HepG2 (cell line): Measurements from ENCODE around the gene SS18L1. TPM values are rescaled to one million over a fixed set of nuclear protein-coding genes. Genes with fewer than 3 reads are reported as not detected.

Source experiments
- CAMTA2 ChIP-seq: sonication (generic); formaldehyde crosslinking; IDR thresholded peaks from 2 replicates; pipeline ENCODE4 v1.4.0; 2020; ENCODE audit warnings: mild to moderate bottlenecking, missing genetic modification reagents, borderline replicate concordance
- ERF ChIP-seq: IDR thresholded peaks from 2 replicates; pipeline ENCODE4 v1.6.1; 2018; ENCODE audit warnings: missing biosample characterization, missing genetic modification reagents
- ESRRA ChIP-seq: sonication (generic); formaldehyde crosslinking; IDR thresholded peaks from 2 replicates; pipeline ENCODE4 v1.5.1; 2020; ENCODE audit warnings: mild to moderate bottlenecking, low read depth, missing genetic modification reagents
- HDAC2 ChIP-seq: sonication (generic); formaldehyde crosslinking; IDR thresholded peaks from 2 replicates; pipeline ENCODE4 v1.4.0; 2020; ENCODE audit warnings: missing genetic modification reagents
- HNF4A ChIP-seq: sonication (generic); formaldehyde crosslinking; IDR thresholded peaks from 2 replicates; pipeline ENCODE4 v1.4.0; 2020; ENCODE audit warnings: missing genetic modification reagents
- ISX ChIP-seq: sonication (generic); formaldehyde crosslinking; conservative IDR thresholded peaks from 2 replicates; pipeline ENCODE4 v1.5.0; 2020; ENCODE audit warnings: missing genetic modification reagents
- JDP2 ChIP-seq: sonication (generic); formaldehyde crosslinking; IDR thresholded peaks from 2 replicates; pipeline ENCODE4 v1.8.1; 2022; ENCODE audit warnings: missing genetic modification reagents, borderline replicate concordance
- KDM5A ChIP-seq: fragments of 200-600 bp; sonication (generic); IDR thresholded peaks from 2 replicates; pipeline ENCODE4 v1.7.0; 2018; ENCODE audit warnings: antibody characterized with exemption, mild to moderate bottlenecking, low read length, borderline replicate concordance
- MAFF ChIP-seq: IDR thresholded peaks from 2 replicates; pipeline ENCODE4 v1.6.1; 2011; ENCODE audit warnings: low read depth, low read length, improper control_type of control experiment
- MXD4 ChIP-seq: IDR thresholded peaks from 2 replicates; pipeline ENCODE4 v1.6.1; 2016; ENCODE audit warnings: mild to moderate bottlenecking, missing biosample characterization, missing genetic modification reagents
- ONECUT2 ChIP-seq: sonication (generic); formaldehyde crosslinking; IDR thresholded peaks from 2 replicates; pipeline ENCODE4 v1.4.0; 2020; ENCODE audit warnings: missing genetic modification reagents
- PHF20 ChIP-seq: sonication (generic); formaldehyde crosslinking; IDR thresholded peaks from 2 replicates; pipeline ENCODE4 v1.5.0; 2020; ENCODE audit warnings: mild to moderate bottlenecking, missing genetic modification reagents
- RFX3 ChIP-seq: IDR thresholded peaks from 2 replicates; pipeline ENCODE4 v1.6.1; 2016; ENCODE audit warnings: missing biosample characterization, missing genetic modification reagents
- SMARCC2 ChIP-seq: fragments of 450-650 bp; IDR thresholded peaks from 2 replicates; pipeline ENCODE4 v1.6.1; 2017; ENCODE audit warnings: antibody characterized with exemption, mild to moderate bottlenecking
- TBP ChIP-seq: sonication (generic); formaldehyde crosslinking; IDR thresholded peaks from 2 replicates; pipeline ENCODE4 v1.5.0; 2020; ENCODE audit warnings: missing genetic modification reagents
- U2AF2 ChIP-seq: fragments of 200-400 bp; formaldehyde crosslinking; IDR thresholded peaks from 2 replicates; pipeline ENCODE4 v1.6.1; 2017; ENCODE audit warnings: low read depth, mild to moderate bottlenecking, low read length
- ZKSCAN1 ChIP-seq: fragments of 150-350 bp; IDR thresholded peaks from 2 replicates; pipeline ENCODE4 v1.6.1; 2014; ENCODE audit warnings: low read length
- ZKSCAN8 ChIP-seq: IDR thresholded peaks from 2 replicates; pipeline ENCODE4 v1.6.1; 2016; ENCODE audit warnings: borderline replicate concordance, missing genetic modification reagents, missing compliant biosample characterization
- ZNF230 ChIP-seq: sonication (generic); formaldehyde crosslinking; IDR thresholded peaks from 2 replicates; pipeline ENCODE4 v1.4.0; 2020; ENCODE audit warnings: mild to moderate bottlenecking, missing genetic modification reagents
- ZNF234 ChIP-seq: sonication (generic); formaldehyde crosslinking; conservative IDR thresholded peaks from 2 replicates; pipeline ENCODE4 v1.5.1; 2020; ENCODE audit warnings: mild to moderate bottlenecking, missing genetic modification reagents
- ZNF251 ChIP-seq: sonication (generic); formaldehyde crosslinking; IDR thresholded peaks from 2 replicates; pipeline ENCODE4 v1.9.0; 2021; ENCODE audit warnings: mild to moderate bottlenecking, missing genetic modification reagents
- ZZZ3 ChIP-seq: sonication (generic); formaldehyde crosslinking; IDR thresholded peaks from 2 replicates; pipeline ENCODE4 v1.4.0; 2020; ENCODE audit warnings: missing genetic modification reagents, mild to moderate bottlenecking, borderline replicate concordance
- polyA plus RNA-seq, 8 experiments: library from polyadenylated mRNA; depleted of rRNA in 3 of 8; stranded (reverse) in 7 of 8; unstranded in 1 of 8; fragments of >200 nt; fragmentation: Illumina TruSeq in 4 of 8; extraction: Trizol in 4 of 8; gene quantifications; 2 replicates each; pipeline versions ENCODE4 v1.2.1 to v1.2.3, GENCODE V29; 2011 to 2016; ENCODE audit warnings: low read depth in 4 of 8, missing spikeins in 1 of 8, mixed read lengths in 1 of 8; ENCODE audit not compliant: insufficient read depth in 1 of 8
- total RNA-seq, 5 experiments: library from RNA; depleted of rRNA; stranded (reverse); fragments of >200 nt; fragmentation: Illumina TruSeq; extraction: Trizol; gene quantifications; 2 replicates each; pipeline ENCODE4 v1.2.3, GENCODE V29; 2016; ENCODE audit warnings: low read depth in 1 of 5
- TF ChIP-seq, protein P1 (sequence below): sonication (generic); formaldehyde crosslinking; IDR thresholded peaks from 2 replicates; pipeline ENCODE4 v1.5.0; 2020; ENCODE audit warnings: missing genetic modification reagents
- TF ChIP-seq, protein P2 (sequence below): fragments of 450-650 bp; IDR thresholded peaks from 2 replicates; pipeline ENCODE4 v1.6.1; 2016
- TF ChIP-seq, protein P3 (sequence below): sonication (generic); formaldehyde crosslinking; conservative IDR thresholded peaks from 2 replicates; pipeline ENCODE4 v1.8.0; 2022; ENCODE audit warnings: low read depth, missing genetic modification reagents
- TF ChIP-seq, protein P4 (sequence below), 2 experiments: sonication (generic) in 1 of 2; formaldehyde crosslinking in 1 of 2; IDR thresholded peaks; 2 replicates each; pipeline versions ENCODE4 v1.4.0 to v1.6.1; 2018 to 2020; ENCODE audit warnings: missing genetic modification reagents in 2 of 2, borderline replicate concordance in 1 of 2, low read depth in 1 of 2, mild to moderate bottlenecking in 1 of 2, missing biosample characterization in 1 of 2

SS18L1 gene
- total and polyA plus RNA-seq, 2 of the 13 experiments (the other 11 are each of a cell fraction or from before 2014, with no cell fraction given) = 17.8 to 27.6 TPM

GRCh38 chr20:62119591-62120364 is 23.8 kb upstream of the SS18L1 start (continued):
- TF ChIP-seq, protein P1, sequence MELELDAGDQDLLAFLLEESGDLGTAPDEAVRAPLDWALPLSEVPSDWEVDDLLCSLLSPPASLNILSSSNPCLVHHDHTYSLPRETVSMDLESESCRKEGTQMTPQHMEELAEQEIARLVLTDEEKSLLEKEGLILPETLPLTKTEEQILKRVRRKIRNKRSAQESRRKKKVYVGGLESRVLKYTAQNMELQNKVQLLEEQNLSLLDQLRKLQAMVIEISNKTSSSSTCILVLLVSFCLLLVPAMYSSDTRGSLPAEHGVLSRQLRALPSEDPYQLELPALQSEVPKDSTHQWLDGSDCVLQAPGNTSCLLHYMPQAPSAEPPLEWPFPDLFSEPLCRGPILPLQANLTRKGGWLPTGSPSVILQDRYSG (CRISPR knock-in tag) = no peak
- no peak for TF ChIP-seq JDP2 (CRISPR knock-in tag)
- TF ChIP-seq ZKSCAN1 = peak; percentile 30; the same call in 1 of the 2 replicates
- TF ChIP-seq ERF (CRISPR knock-in tag) = peak; percentile 78; the same call in 1 of the 2 replicates
- TF ChIP-seq CAMTA2 (CRISPR knock-in tag) = no peak
- TF ChIP-seq MAFF = no peak
- no peak for TF ChIP-seq TBP (CRISPR knock-in tag)
- TF ChIP-seq SMARCC2 = no peak
- TF ChIP-seq RFX3 (CRISPR knock-in tag) = no peak
- TF ChIP-seq, protein P2, sequence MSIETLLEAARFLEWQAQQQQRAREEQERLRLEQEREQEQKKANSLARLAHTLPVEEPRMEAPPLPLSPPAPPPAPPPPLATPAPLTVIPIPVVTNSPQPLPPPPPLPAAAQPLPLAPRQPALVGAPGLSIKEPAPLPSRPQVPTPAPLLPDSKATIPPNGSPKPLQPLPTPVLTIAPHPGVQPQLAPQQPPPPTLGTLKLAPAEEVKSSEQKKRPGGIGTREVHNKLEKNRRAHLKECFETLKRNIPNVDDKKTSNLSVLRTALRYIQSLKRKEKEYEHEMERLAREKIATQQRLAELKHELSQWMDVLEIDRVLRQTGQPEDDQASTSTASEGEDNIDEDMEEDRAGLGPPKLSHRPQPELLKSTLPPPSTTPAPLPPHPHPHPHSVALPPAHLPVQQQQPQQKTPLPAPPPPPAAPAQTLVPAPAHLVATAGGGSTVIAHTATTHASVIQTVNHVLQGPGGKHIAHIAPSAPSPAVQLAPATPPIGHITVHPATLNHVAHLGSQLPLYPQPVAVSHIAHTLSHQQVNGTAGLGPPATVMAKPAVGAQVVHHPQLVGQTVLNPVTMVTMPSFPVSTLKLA = no peak
- TF ChIP-seq ZKSCAN8 (CRISPR knock-in tag) = peak; percentile 67; the same call in 1 of the 2 replicates
- TF ChIP-seq ISX (CRISPR knock-in tag) = no peak
- TF ChIP-seq, protein P3, sequence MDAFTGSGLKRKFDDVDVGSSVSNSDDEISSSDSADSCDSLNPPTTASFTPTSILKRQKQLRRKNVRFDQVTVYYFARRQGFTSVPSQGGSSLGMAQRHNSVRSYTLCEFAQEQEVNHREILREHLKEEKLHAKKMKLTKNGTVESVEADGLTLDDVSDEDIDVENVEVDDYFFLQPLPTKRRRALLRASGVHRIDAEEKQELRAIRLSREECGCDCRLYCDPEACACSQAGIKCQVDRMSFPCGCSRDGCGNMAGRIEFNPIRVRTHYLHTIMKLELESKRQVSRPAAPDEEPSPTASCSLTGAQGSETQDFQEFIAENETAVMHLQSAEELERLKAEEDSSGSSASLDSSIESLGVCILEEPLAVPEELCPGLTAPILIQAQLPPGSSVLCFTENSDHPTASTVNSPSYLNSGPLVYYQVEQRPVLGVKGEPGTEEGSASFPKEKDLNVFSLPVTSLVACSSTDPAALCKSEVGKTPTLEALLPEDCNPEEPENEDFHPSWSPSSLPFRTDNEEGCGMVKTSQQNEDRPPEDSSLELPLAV (CRISPR knock-in tag) = no peak
- TF ChIP-seq ZNF230 (CRISPR knock-in tag) = 0 out of 2 replicates have a peak, but pooled peaks have one; percentile 55
- no peak for TF ChIP-seq ZZZ3 (CRISPR knock-in tag)
- TF ChIP-seq ZNF234 (CRISPR knock-in tag) = no peak
- TF ChIP-seq ESRRA (CRISPR knock-in tag) = no peak; the same call in 1 of the 2 replicates
- peak; percentile 91 for TF ChIP-seq HNF4A (CRISPR knock-in tag)
- peak; percentile 51; the same call in 1 of the 2 replicates for TF ChIP-seq HDAC2 (CRISPR knock-in tag)
- TF ChIP-seq ZNF251 (CRISPR knock-in tag) = no peak
- TF ChIP-seq KDM5A = peak; percentile 21; the same call in 1 of the 2 replicates
- 0 out of 2 replicates have a peak, but pooled peaks have one; percentile 31 for TF ChIP-seq MXD4 (CRISPR knock-in tag)
- no peak for TF ChIP-seq U2AF2
- TF ChIP-seq, protein P4, sequence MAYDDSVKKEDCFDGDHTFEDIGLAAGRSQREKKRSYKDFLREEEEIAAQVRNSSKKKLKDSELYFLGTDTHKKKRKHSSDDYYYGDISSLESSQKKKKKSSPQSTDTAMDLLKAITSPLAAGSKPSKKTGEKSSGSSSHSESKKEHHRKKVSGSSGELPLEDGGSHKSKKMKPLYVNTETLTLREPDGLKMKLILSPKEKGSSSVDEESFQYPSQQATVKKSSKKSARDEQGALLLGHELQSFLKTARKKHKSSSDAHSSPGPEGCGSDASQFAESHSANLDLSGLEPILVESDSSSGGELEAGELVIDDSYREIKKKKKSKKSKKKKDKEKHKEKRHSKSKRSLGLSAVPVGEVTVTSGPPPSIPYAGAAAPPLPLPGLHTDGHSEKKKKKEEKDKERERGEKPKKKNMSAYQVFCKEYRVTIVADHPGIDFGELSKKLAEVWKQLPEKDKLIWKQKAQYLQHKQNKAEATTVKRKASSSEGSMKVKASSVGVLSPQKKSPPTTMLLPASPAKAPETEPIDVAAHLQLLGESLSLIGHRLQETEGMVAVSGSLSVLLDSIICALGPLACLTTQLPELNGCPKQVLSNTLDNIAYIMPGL (CRISPR knock-in tag; IDR thresholded peaks at IDR 0.05; ENCODE audit: borderline replicate concordance in 1 of 2, low read depth in 1 of 2) = peak in 1 of 2 experiments; percentile 62; a peak in 1 of 4 replicates
- no peak for TF ChIP-seq ONECUT2
- TF ChIP-seq PHF20 (CRISPR knock-in tag) = no peak; the same call in 1 of the 2 replicates
